H1 (cell line): ENCODE measurements around the gene NTN1. TPM values are rescaled to one million over a fixed set of nuclear protein-coding genes. Genes with fewer than 3 reads are reported as not detected.
A peak's percentile ranks its signal among the peaks of the same experiment; 100 is the strongest.

Experiments used
- CTCF ChIA-PET: fragments of 300-600 bp; sonication (Branson Sonifier 250); formaldehyde crosslinking; loops from one replicate; lab custom pipeline; 2021; ENCODE audit not compliant: partially characterized antibody; lab: Charles Lee
- POLR2A ChIA-PET: fragments of 300-600 bp; sonication (Branson Sonifier 250); formaldehyde crosslinking; loops from one replicate; lab custom pipeline; 2021; ENCODE audit warnings: inconsistent platforms; ENCODE audit not compliant: partially characterized antibody; lab: Charles Lee
- DNase-seq, 2 experiments: peaks; one replicate each; pipeline versions ENCODE4 v3.0.0 to v3.0.0-alpha.2; 2010 to 2022; ENCODE audit warnings: low spot score in 2 of 2, low read depth in 1 of 2, mixed read lengths in 1 of 2
- FAIRE-seq: peaks from 2 replicates; lab custom pipeline; 2011; peaks lifted over from hg19 to GRCh38; lab: Jason Lieb, UNC
- H2AFZ ChIP-seq: 2 replicates; pipeline ENCODE4 v1.8.1; 2012; ENCODE audit warnings: low read length, inconsistent platforms
- H2AK5ac ChIP-seq: 2 replicates; pipeline ENCODE4 v1.6.1; 2013; ENCODE audit warnings: low read depth, low read length
- H2BK120ac ChIP-seq: replicated peaks from 2 replicates; pipeline ENCODE3; 2013; ENCODE audit warnings: low read depth, low read length, inconsistent platforms
- H2BK12ac ChIP-seq: 2 replicates; pipeline ENCODE4 v1.6.1; 2013; ENCODE audit warnings: low read depth, low read length
- H2BK15ac ChIP-seq: 2 replicates; pipeline ENCODE4 v1.6.1; 2013; ENCODE audit warnings: low read length
- H2BK20ac ChIP-seq: 2 replicates; pipeline ENCODE4 v1.6.1; 2013; ENCODE audit warnings: low read length
- H2BK5ac ChIP-seq: 2 replicates; pipeline ENCODE4 v1.6.1; 2013; ENCODE audit warnings: low read depth, low read length
- H3K14ac ChIP-seq: 2 replicates; pipeline ENCODE4 v1.6.1; 2013; ENCODE audit warnings: inconsistent platforms; ENCODE audit not compliant: insufficient read length
- H3K18ac ChIP-seq: 2 replicates; pipeline ENCODE4 v1.6.1; 2013; ENCODE audit warnings: low read length; ENCODE audit errors: extremely low read depth
- H3K23ac ChIP-seq: 2 replicates; pipeline ENCODE4 v1.6.1; 2013; ENCODE audit warnings: inconsistent platforms; ENCODE audit not compliant: insufficient read length
- H3K23me2 ChIP-seq: 2 replicates; pipeline ENCODE4 v1.6.1; 2013; ENCODE audit warnings: low read depth, low read length
- H3K27ac ChIP-seq: 2 replicates; pipeline ENCODE4 v1.6.1; 2011; ENCODE audit warnings: low read depth, low read length, inconsistent platforms
- H3K27me3 ChIP-seq, 4 experiments: replicated peaks in 1 of 4; 1 replicate in 1 of 4; 2 replicates in 3 of 4; pipeline versions ENCODE4 v1.6.1 to v1.8.1; 2011 to 2013; ENCODE audit warnings: low read length in 3 of 4, mild to moderate bottlenecking in 3 of 4, inconsistent platforms in 2 of 4, mixed read lengths in 2 of 4, moderate library complexity in 1 of 4; ENCODE audit not compliant: control insufficient read depth in 3 of 4, insufficient read depth in 3 of 4; ENCODE audit errors: extremely low read depth in 1 of 4
- H3K36me3 ChIP-seq, 4 experiments: 2 replicates each; pipeline versions ENCODE4 v1.6.1 to v1.8.1; 2011 to 2013; ENCODE audit warnings: mild to moderate bottlenecking in 4 of 4, low read length in 3 of 4, moderate library complexity in 2 of 4, control low read depth in 1 of 4, inconsistent platforms in 1 of 4; ENCODE audit not compliant: insufficient read depth in 4 of 4, control insufficient read depth in 2 of 4
- H3K4ac ChIP-seq: replicated peaks from 2 replicates; pipeline ENCODE3; 2013; ENCODE audit warnings: low read length, low read depth, mixed read lengths, inconsistent platforms; ENCODE audit not compliant: insufficient read length
- H3K4me1 ChIP-seq, 4 experiments: replicated peaks in 1 of 4; 1 replicate in 1 of 4; 2 replicates in 3 of 4; pipeline versions ENCODE4 v1.6.1 to v1.8.1; 2011 to 2013; ENCODE audit warnings: low read length in 3 of 4, inconsistent platforms in 2 of 4, mixed read lengths in 1 of 4; ENCODE audit not compliant: insufficient read depth in 4 of 4, control insufficient read depth in 3 of 4
- H3K4me2 ChIP-seq, 2 experiments: 2 replicates each; pipeline versions ENCODE4 v1.6.1 to v1.8.1; 2011 to 2013; ENCODE audit warnings: low read depth in 2 of 2, low read length in 2 of 2, control low read depth in 1 of 2, inconsistent platforms in 1 of 2, mild to moderate bottlenecking in 1 of 2; ENCODE audit not compliant: insufficient read depth in 1 of 2
- H3K4me3 ChIP-seq, 4 experiments: fragments of 200-600, 300-600 bp in 1 of 4; sonication (generic), shearing (Covaris generic), sonication (Bioruptor Twin) in 1 of 4; 2 replicates each; pipeline versions ENCODE4 v1.5.1 to v1.8.1; 2011 to 2016; ENCODE audit warnings: low read length in 4 of 4, low read depth in 3 of 4, control low read depth in 2 of 4, inconsistent platforms in 2 of 4, mild to moderate bottlenecking in 2 of 4, mixed read lengths in 1 of 4, moderate library complexity in 1 of 4; ENCODE audit not compliant: insufficient read depth in 2 of 4; ENCODE audit errors: extremely low read depth in 1 of 4
- H3K56ac ChIP-seq: replicated peaks from 2 replicates; pipeline ENCODE3; 2013; ENCODE audit warnings: low read depth, mild to moderate bottlenecking, mixed read lengths, low read length, inconsistent platforms; ENCODE audit not compliant: insufficient read length
- H3K79me1 ChIP-seq: 2 replicates; pipeline ENCODE4 v1.6.1; 2013; ENCODE audit warnings: low read depth, low read length, control low read depth
- H3K79me2 ChIP-seq, 2 experiments: 2 replicates each; pipeline versions ENCODE4 v1.6.1 to v1.8.1; 2012 to 2013; ENCODE audit warnings: low read length in 2 of 2, mild to moderate bottlenecking in 2 of 2, inconsistent platforms in 1 of 2; ENCODE audit not compliant: insufficient read depth in 2 of 2, control insufficient read depth in 1 of 2
- H3K9ac ChIP-seq, 4 experiments: replicated peaks in 1 of 4; 1 replicate in 1 of 4; 2 replicates in 3 of 4; pipeline versions ENCODE4 v1.6.1 to v1.8.1; 2011 to 2013; ENCODE audit warnings: low read depth in 3 of 4, low read length in 3 of 4, control low read depth in 2 of 4, mild to moderate bottlenecking in 2 of 4, moderate library complexity in 2 of 4, inconsistent platforms in 1 of 4; ENCODE audit errors: extremely low read depth in 1 of 4
- H3K9me3 ChIP-seq, 2 experiments: 2 replicates each; pipeline versions ENCODE4 v1.6.1 to v1.8.1; 2012 to 2013; ENCODE audit warnings: mild to moderate bottlenecking in 2 of 2, moderate library complexity in 2 of 2, control low read depth in 1 of 2, inconsistent platforms in 1 of 2, low read depth in 1 of 2, low read length in 1 of 2, mixed read lengths in 1 of 2; ENCODE audit not compliant: insufficient read depth in 2 of 2
- H4K20me1 ChIP-seq, 2 experiments: replicated peaks in 1 of 2; 2 replicates each; pipeline versions ENCODE3 to v1.8.1; 2011 to 2013; ENCODE audit warnings: inconsistent platforms in 2 of 2, low read length in 2 of 2, mild to moderate bottlenecking in 1 of 2; ENCODE audit not compliant: insufficient read depth in 2 of 2, control insufficient read depth in 1 of 2
- H4K5ac ChIP-seq: 2 replicates; pipeline ENCODE4 v1.6.1; 2013; ENCODE audit warnings: low read length, low read depth, mixed read lengths, inconsistent platforms; ENCODE audit not compliant: insufficient read length
- H4K8ac ChIP-seq: 2 replicates; pipeline ENCODE4 v1.8.0; 2013; ENCODE audit warnings: mild to moderate bottlenecking, moderate library complexity, low read length, inconsistent platforms; ENCODE audit not compliant: insufficient read depth; ENCODE audit errors: extremely low read depth
- H4K91ac ChIP-seq: replicated peaks from 2 replicates; pipeline ENCODE3; 2013; ENCODE audit warnings: low read length, mixed read lengths, inconsistent platforms; ENCODE audit not compliant: insufficient read length
- CHD2 ChIP-seq: IDR thresholded peaks from 2 replicates; pipeline ENCODE4 v1.6.1; 2012; ENCODE audit warnings: low read length, improper control_type of control experiment
- GTF2F1 ChIP-seq: IDR thresholded peaks from 2 replicates; pipeline ENCODE4 v1.6.1; 2012; ENCODE audit warnings: low read depth, low read length, improper control_type of control experiment, borderline replicate concordance
- JUND ChIP-seq: IDR thresholded peaks from 2 replicates; pipeline ENCODE4 v1.6.1; 2011; ENCODE audit warnings: mild to moderate bottlenecking, improper control_type of control experiment, low read length
- KDM1A ChIP-seq: fragments of 200-600, 300-600 bp; sonication (generic); IDR thresholded peaks from 2 replicates; pipeline ENCODE4 v1.7.1; 2016; ENCODE audit warnings: mild to moderate bottlenecking, low read length, borderline replicate concordance
- SP4 ChIP-seq: IDR thresholded peaks from 2 replicates; pipeline ENCODE4 v1.6.1; 2012; ENCODE audit warnings: low read length, inconsistent platforms
- TEAD4 ChIP-seq: IDR thresholded peaks from 2 replicates; pipeline ENCODE4 v1.6.1; 2012; ENCODE audit warnings: low read depth, low read length, inconsistent platforms, mixed read lengths
- WGBS, 2 experiments: shearing (Covaris generic) in 1 of 2; methylation state at CpG; one replicate each; pipeline versions ENCODE4 v1.1.6 to v1.1.7; 2013 to 2015; ENCODE audit warnings: low lambda C conversion rate in 2 of 2, mixed read lengths in 2 of 2, inconsistent platforms in 1 of 2, low coverage in 1 of 2, missing lambda C conversion rate in 1 of 2; ENCODE audit not compliant: insufficient replicate concordance in 2 of 2, insufficient coverage in 1 of 2, insufficient read length in 1 of 2; ENCODE audit errors: extremely low coverage in 1 of 2, missing lambda C conversion rate in 1 of 2; 5-methylcytosine and 5-hydroxymethylcytosine counted together
- polyA plus RNA-seq, 7 experiments: library from polyadenylated mRNA; depleted of rRNA in 3 of 7; stranded (reverse) in 5 of 7; unstranded in 2 of 7; fragments of >200 nt in 5 of 7; fragments of 200-250 nt in 2 of 7; gene quantifications; 1 replicate in 5 of 7; 2 replicates in 1 of 7; 4 replicates in 1 of 7; pipeline versions ENCODE4 v1.2.1 to v1.2.3, GENCODE V29; 2011 to 2013; ENCODE audit warnings: missing spikeins in 2 of 7, mixed read lengths in 2 of 7
- total RNA-seq: library from RNA; stranded (reverse); fragmentation: NEBNext Ultra II Directional; extraction: Animal tissue kit (Norgen Biotek cat#: 25700); gene quantifications from 2 replicates; pipeline ENCODE4 v1.2.1, GENCODE V29; 2021
- TF ChIP-seq, protein P1 (sequence below): IDR thresholded peaks from 2 replicates; pipeline ENCODE4 v1.6.1; 2012; ENCODE audit warnings: inconsistent platforms

Gene NTN1
- total and polyA plus RNA-seq, 2 of the 8 experiments (the other 6 are each of a cell fraction or from before 2014, with no cell fraction given) = 2.0 to 2.3 TPM

DNA sequence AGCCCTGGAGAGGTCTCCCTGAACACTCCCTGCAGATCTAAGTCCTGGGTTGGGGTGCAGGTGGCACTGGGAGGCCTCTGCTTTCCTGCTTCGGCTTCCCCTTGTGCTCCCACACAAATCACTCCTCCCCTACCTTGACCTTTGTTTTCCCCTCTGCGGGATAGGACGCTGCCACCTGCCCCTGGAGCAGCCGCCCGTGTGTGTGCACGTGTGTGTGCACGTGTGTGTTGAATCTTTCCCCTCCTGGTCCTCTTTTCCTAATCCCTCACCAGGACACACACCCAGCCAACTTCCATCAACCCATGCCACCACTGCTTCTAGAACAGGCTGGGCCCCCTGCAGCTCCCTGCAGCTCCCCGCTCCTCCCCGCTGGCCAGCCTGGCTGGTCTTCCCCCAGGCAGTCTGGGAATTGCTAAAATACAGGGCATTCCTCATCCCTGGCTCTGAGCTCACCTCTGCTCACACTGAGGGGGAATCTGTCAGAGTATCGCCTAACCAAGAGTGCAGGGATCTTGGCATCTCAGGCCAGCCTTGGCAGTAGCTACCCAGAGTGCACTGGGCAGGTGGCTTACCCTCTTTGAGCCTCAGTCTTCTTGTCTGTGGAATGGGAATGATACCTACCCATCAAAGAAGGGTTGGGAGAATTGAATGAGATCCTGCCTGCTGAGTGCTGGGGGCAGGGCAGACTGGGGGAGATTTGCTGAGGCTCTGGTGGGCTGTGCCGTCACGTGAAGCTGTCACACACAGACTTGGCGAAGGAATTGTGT is 198.5 kb downstream of the NTN1 start:
- H3K23ac ChIP-seq = no peak overlapping the region
- DNase-seq (no peak), FAIRE-seq (no peak)
- no peak overlapping the region for H3K4me3 ChIP-seq
- H2BK12ac ChIP-seq = no peak overlapping the region
- no peak overlapping the region for H4K8ac ChIP-seq
- no peak overlapping the region for H3K56ac ChIP-seq
- H2BK5ac ChIP-seq = no peak overlapping the region; the same call in 1 of the 2 replicates
- H3K18ac ChIP-seq = peak overlapping the region; percentile 75; the same call in 1 of the 2 replicates
- WGBS, 2 experiments = 88% methylated on average over 8 of the region's 13 CpGs; no CpG with 5 or more reads in 1 of the 2 experiments
- H3K9ac ChIP-seq = no peak overlapping the region
- no peaks in the 10 kb centered on the region for H3K27me3 ChIP-seq
- 0 out of 2 replicates have a peak overlapping the region, but pooled peaks have one; percentile 16 for H2AFZ ChIP-seq
- ChIA-PET CTCF (interaction anchor here (0.7 to 1.6 kb wide), 5 partner anchors 11 to 317 kb away, joined by 3 to 6 read pairs (median 3); no protein-coding TSS in a partner anchor), POLR2A (interaction anchor here (1.0 to 1.3 kb wide), 2 partner anchors 10 to 25 kb away, joined by 3 read pairs; no protein-coding TSS in a partner anchor)
- H4K20me1 ChIP-seq = no peaks in the 10 kb centered on the region
- no peaks in the 10 kb centered on the region for H3K79me2 ChIP-seq
- no peak overlapping the region for H3K4me2 ChIP-seq
- no peaks in the 10 kb centered on the region for H3K23me2 ChIP-seq
- no peak overlapping the region for H2BK20ac ChIP-seq
- peaks cover 0 to 15% (median 7%) of the 10 kb centered on the region in 4 experiments; a peak in 5 of 7 replicates for H3K4me1 ChIP-seq
- no peak overlapping the region for H4K5ac ChIP-seq
- no peak overlapping the region for H3K27ac ChIP-seq
- 0 out of 2 replicates have a peak overlapping the region, but pooled peaks have one; percentile 77 for H2AK5ac ChIP-seq
- H2BK120ac ChIP-seq = no peak overlapping the region
- no peak overlapping the region for H3K14ac ChIP-seq
- no peaks in the 10 kb centered on the region for H3K79me1 ChIP-seq
- no peak overlapping the region for H3K4ac ChIP-seq
- no peak overlapping the region for H4K91ac ChIP-seq
- no peak overlapping the region for H2BK15ac ChIP-seq
- peaks cover 0 to 12% of the 10 kb centered on the region in 2 experiments; a peak in 2 of 4 replicates for H3K9me3 ChIP-seq
- no peaks in the 10 kb centered on the region for H3K36me3 ChIP-seq
- no peak for TF ChIP-seq SP4
- TF ChIP-seq TEAD4 = no peak
- no peak for TF ChIP-seq GTF2F1
- peak; percentile 65; the same call in 1 of the 2 replicates for TF ChIP-seq KDM1A
- TF ChIP-seq, protein P1, sequence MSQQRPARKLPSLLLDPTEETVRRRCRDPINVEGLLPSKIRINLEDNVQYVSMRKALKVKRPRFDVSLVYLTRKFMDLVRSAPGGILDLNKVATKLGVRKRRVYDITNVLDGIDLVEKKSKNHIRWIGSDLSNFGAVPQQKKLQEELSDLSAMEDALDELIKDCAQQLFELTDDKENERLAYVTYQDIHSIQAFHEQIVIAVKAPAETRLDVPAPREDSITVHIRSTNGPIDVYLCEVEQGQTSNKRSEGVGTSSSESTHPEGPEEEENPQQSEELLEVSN = no peak
- TF ChIP-seq JUND = no peak
- TF ChIP-seq CHD2 = no peak
